Measurements from ENCODE around the gene WDR6. TPM values are rescaled to one million over a fixed set of nuclear protein-coding genes. Genes with fewer than 3 reads are reported as not detected.

WDR6 gene
- total and polyA plus RNA-seq, 8 donors: 51.6 to 184 (median 141) TPM

DNA sequence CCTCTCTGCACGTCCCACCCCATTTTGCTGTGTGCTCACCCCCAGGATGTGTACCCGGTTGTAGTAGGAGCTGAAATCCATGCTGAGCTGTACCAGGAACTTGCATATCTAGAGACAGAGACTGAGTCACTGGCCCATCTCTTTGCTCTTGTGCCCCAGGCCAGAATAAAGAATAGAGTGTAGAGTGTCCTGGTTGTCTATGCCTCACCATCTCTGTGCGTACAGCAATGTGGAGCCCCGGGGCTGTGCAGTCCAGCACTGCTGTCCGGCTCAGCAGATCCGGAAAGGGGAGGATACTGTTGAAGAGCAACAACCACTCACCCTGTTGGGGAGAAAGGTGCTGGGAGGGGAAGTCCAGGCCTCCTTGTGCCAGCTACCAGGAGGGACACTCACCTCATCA is 8.6 kb downstream of the WDR6 start:
- TF ChIP-seq POLR2A (IDR thresholded peaks at IDR 0.05) (no peak), POLR2AphosphoS5 (IDR thresholded peaks at IDR 0.05) (no peak), EP300 (IDR thresholded peaks at IDR 0.05) (no peak)
- TF ChIP-seq, protein P1, sequence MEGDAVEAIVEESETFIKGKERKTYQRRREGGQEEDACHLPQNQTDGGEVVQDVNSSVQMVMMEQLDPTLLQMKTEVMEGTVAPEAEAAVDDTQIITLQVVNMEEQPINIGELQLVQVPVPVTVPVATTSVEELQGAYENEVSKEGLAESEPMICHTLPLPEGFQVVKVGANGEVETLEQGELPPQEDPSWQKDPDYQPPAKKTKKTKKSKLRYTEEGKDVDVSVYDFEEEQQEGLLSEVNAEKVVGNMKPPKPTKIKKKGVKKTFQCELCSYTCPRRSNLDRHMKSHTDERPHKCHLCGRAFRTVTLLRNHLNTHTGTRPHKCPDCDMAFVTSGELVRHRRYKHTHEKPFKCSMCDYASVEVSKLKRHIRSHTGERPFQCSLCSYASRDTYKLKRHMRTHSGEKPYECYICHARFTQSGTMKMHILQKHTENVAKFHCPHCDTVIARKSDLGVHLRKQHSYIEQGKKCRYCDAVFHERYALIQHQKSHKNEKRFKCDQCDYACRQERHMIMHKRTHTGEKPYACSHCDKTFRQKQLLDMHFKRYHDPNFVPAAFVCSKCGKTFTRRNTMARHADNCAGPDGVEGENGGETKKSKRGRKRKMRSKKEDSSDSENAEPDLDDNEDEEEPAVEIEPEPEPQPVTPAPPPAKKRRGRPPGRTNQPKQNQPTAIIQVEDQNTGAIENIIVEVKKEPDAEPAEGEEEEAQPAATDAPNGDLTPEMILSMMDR (IDR thresholded peaks at IDR 0.05): no peak
- intact Hi-C loops (cut with DNase I; ENCODE audit: low total_unique reads): no loop called here
- no peak overlapping the region for H3K4me3 ChIP-seq
- no peaks in the 10 kb centered on the region for H3K9me3 ChIP-seq
- H3K36me3 ChIP-seq: peaks cover 22 to 59% (median 57%) of the 10 kb centered on the region in 4 donors
- 61 to 89% (median 80%) methylated on average over 6 of the region's 6 CpGs for WGBS, 5 donors
- H3K4me1 ChIP-seq: peaks cover 42 to 75% (median 64%) of the 10 kb centered on the region in 4 donors
- H3K27ac ChIP-seq: no peak overlapping the region
- no peaks in the 10 kb centered on the region for H3K27me3 ChIP-seq
- no peak for DNase-seq

DNA sequence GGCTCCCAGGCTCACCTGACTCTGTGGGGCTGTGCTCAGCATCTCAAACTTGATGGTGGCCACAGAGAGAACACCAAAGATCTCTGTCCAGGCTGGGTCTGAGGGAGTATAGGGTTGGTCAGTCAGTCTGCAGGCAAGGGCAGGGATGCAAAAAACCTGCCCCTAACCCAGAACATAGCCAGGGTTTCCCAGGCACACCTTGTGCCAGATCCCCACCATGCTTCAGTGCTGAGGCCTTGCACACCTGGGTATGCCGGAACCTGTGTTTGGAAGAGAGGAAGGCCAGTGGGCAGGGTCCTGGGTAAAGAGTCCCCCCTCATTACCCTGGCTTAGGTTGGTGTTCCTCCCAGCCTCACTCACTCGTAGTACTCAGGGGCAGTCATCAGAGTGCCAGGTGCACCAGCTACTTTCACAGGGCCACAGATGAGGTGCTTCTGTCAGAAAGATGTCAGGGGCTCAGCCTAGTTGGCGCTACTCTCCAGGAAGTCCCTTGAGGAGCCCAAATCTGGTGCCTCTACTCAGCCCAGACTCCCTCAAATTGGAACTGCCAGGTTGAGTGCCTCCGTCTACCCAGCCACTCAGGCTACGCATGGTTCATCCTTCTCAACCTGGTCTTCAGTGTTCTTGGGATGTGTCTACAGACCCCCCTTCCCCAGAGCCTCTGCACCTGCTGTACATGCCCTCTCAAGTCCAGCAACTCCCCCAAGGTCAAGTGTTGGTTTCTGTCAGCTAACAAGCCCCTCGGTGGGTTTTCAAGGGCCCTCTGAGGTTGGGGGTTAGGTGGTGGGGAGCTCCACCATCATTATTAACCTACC is 9.4 kb downstream of the WDR6 start:
- Histone ChIP-seq H3K36me3 (peaks cover 22 to 53% (median 52%) of the 10 kb centered on the region in 4 donors), H3K27ac (peak overlapping the region in 3 of 5 donors; percentile 75 to 88 (median 86)), H3K9me3 (no peaks in the 10 kb centered on the region), H3K4me1 (peaks cover 39 to 67% (median 64%) of the 10 kb centered on the region in 4 donors), H3K4me3 (no peak overlapping the region), H3K27me3 (no peaks in the 10 kb centered on the region)
- peak in 1 of 2 donors; percentile 7 for DNase-seq
- WGBS, 5 donors: 83 to 86% (median 85%) methylated on average over 5 to 6 of the region's 6 CpGs
- intact Hi-C loops (cut with DNase I; ENCODE audit: low total_unique reads): no loop called here
- TF ChIP-seq, protein P1 (IDR thresholded peaks at IDR 0.05): no peak
- TF ChIP-seq POLR2A (IDR thresholded peaks at IDR 0.05): no peak
- no peak for TF ChIP-seq EP300 (IDR thresholded peaks at IDR 0.05)
- TF ChIP-seq POLR2AphosphoS5 (IDR thresholded peaks at IDR 0.05): no peak

DNA sequence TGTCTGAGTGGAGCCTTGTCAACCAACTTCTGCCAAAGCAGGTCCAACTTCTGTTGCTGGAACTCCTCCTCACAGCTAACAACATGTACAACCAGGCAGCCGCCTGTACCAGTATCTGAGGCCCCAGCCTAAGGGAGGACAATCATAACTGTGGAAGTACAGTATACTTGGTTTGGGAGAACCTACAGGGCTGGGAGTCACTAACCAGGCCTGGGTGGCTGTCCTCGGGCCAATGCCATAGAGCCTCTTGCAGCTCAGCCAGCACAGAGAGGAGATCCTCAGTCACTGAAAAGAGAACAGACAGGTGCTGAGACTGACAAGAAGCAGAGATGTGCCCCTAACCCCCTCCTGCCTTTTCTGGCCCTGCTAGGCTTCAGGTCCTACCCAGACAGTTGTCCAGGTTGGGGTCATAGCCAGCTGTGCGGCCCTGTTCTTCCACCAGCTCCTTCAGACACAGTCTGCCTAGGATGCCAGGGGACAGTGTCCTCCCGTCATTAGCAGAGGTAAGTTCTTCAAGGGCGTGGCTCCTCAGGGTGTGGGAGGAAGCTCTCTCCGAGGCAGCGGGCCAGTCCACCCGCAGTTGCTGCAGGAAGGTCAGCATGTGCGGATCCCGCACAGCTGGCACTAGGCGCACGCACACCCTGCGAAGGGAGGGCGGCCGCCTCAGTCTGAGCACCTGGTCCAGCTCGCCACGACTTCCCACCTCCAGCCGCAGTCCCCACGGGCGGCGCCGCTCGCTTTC is 10.2 kb downstream of the WDR6 start:
- Histone ChIP-seq H3K9me3 (no peaks in the 10 kb centered on the region), H3K36me3 (peaks cover 22 to 45% (median 45%) of the 10 kb centered on the region in 4 donors), H3K27me3 (no peaks in the 10 kb centered on the region), H3K27ac (peak overlapping the region; percentile 75 to 99 (median 88)), H3K4me1 (peaks cover 35 to 60% (median 58%) of the 10 kb centered on the region in 4 donors), H3K4me3 (peak overlapping the region; percentile 57 to 96 (median 82))
- DNase-seq: no peak
- WGBS, 5 donors: 5 to 20% (median 8%) methylated on average over 6 to 23 of the region's 23 CpGs
- TF ChIP-seq POLR2AphosphoS5 (IDR thresholded peaks at IDR 0.05) (no peak), POLR2A (IDR thresholded peaks at IDR 0.05) (no peak), EP300 (IDR thresholded peaks at IDR 0.05) (no peak)
- TF ChIP-seq, protein P1 (IDR thresholded peaks at IDR 0.05): no peak
- intact Hi-C loops (cut with DNase I; ENCODE audit: low total_unique reads): no loop called here

DNA sequence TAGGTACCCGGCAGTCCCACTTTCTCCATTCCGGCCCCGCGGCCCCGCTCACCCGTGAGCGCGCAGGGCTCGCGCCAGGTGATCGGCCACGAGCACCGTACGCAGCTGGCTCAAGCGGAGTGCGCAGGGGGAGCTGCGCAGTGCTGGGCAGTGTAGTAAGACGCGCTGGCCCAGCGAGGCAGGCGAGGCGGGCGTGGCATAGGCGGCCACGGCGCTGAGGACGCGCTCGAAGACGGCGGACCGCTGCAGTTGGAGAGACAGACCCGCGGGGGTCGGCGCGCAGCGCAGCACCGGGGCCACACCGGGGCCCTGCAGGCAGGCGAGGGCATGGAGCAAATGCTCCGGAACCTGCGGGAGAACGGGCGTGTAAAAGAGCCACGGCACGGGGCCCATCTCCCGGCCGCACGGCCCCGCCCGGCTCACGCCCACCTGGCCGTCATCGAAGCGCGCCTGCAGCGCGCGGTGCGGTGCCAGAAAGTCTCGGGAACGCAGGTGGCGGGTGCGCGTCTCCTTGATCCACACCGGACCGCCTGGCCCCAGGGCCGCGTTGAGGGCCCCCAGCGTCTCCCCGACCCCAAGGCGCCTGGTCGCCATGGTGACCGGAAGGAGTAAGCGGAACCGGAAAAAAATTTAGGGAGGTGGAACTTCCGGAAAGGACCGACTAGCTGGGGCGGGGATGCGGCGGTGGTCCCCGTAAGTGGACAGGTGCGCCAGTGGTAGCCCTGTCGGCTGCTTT is 10.9 kb downstream of the WDR6 start, which contains the start of gene DALRD3:
Gene DALRD3, minus strand, starts transcription at position 610 of the 736 bp plus-strand sequence. Its CDS starts 16 bp downstream, at position 594.
- TF ChIP-seq, protein P1 (IDR thresholded peaks at IDR 0.05): no peak
- TF ChIP-seq POLR2AphosphoS5 (IDR thresholded peaks at IDR 0.05): peak in 2 of 3 donors; percentile 22 to 70
- WGBS, 5 donors: 0 to 1% (median 0%) methylated on average over 19 to 85 of the region's 85 CpGs
- DNase-seq: peak; percentile 65 to 88
- peaks cover 22 to 41% (median 40%) of the 10 kb centered on the region in 4 donors for H3K36me3 ChIP-seq
- no peaks in the 10 kb centered on the region for H3K27me3 ChIP-seq
- no peaks in the 10 kb centered on the region for H3K9me3 ChIP-seq
- peaks cover 40 to 60% (median 58%) of the 10 kb centered on the region in 4 donors for H3K4me1 ChIP-seq
- peak within 1 kb of the TSS; percentile 89 to 100 (median 99) for H3K27ac ChIP-seq
- H3K4me3 ChIP-seq: peak within 1 kb of the TSS; percentile 57 to 96 (median 82)
- intact Hi-C loops (cut with DNase I; ENCODE audit: low total_unique reads): no loop called here

All from stomach (tissue), 9 donors.